ENCODE data around the gene MIOX. TPM values are rescaled to one million over a fixed set of nuclear protein-coding genes. Genes with fewer than 3 reads are reported as not detected.

Gene MIOX
- total RNA-seq, 4 donors from 2014 or later = not detected

GRCh38 chr22:50444663-50445062 lies 42.0 kb upstream of the MIOX start:
- Histone ChIP-seq H3K27me3 (no peaks in the 10 kb centered on the region), H3K4me1 (no peaks in the 10 kb centered on the region), H3K36me3 (no peaks in the 10 kb centered on the region), H3K27ac (no peak overlapping the region), H3K4me3 (no peak overlapping the region), H3K9me3 (no peaks in the 10 kb centered on the region)
- intact Hi-C loops (cut with DNase I; ENCODE audit: low total_unique reads) = no loop called here
- TF ChIP-seq CTCF (IDR thresholded peaks at IDR 0.05) (no peak), POLR2A (IDR thresholded peaks at IDR 0.05) (no peak)
- DNase-seq = no peak

- H3K4me1 ChIP-seq = no peaks in the 10 kb centered on the region
- H3K9me3 ChIP-seq = no peaks in the 10 kb centered on the region
- H3K36me3 ChIP-seq = no peaks in the 10 kb centered on the region
- no peak for DNase-seq
- no peak overlapping the region for H3K4me3 ChIP-seq
- H3K27ac ChIP-seq = no peak overlapping the region
- intact Hi-C loops (cut with DNase I; ENCODE audit: low total_unique reads) = no loop called here
- H3K27me3 ChIP-seq = no peaks in the 10 kb centered on the region
- TF ChIP-seq CTCF (IDR thresholded peaks at IDR 0.05) (no peak), POLR2A (IDR thresholded peaks at IDR 0.05) (no peak)
Measured at GRCh38 chr22:50445071-50445879, 41.4 kb upstream of the MIOX start.

- H3K9me3 ChIP-seq = no peaks in the 10 kb centered on the region
- H3K27ac ChIP-seq = no peak overlapping the region
- intact Hi-C loops (cut with DNase I; ENCODE audit: low total_unique reads) = no loop called here
- no peak for DNase-seq
- no peaks in the 10 kb centered on the region for H3K4me1 ChIP-seq
- H3K4me3 ChIP-seq = no peak overlapping the region
- no peak for TF ChIP-seq POLR2A (IDR thresholded peaks at IDR 0.05)
- no peak for TF ChIP-seq CTCF (IDR thresholded peaks at IDR 0.05)
- no peaks in the 10 kb centered on the region for H3K27me3 ChIP-seq
- no peaks in the 10 kb centered on the region for H3K36me3 ChIP-seq
Measured at GRCh38 chr22:50445880-50446707, 40.6 kb upstream of the MIOX start.

GRCh38 chr22:50446708-50447575 lies 39.7 kb upstream of the MIOX start:
- intact Hi-C loops (cut with DNase I; ENCODE audit: low total_unique reads) = no loop called here
- Histone ChIP-seq H3K9me3 (no peaks in the 10 kb centered on the region), H3K4me3 (no peak overlapping the region), H3K4me1 (no peaks in the 10 kb centered on the region), H3K27ac (no peak overlapping the region), H3K27me3 (no peaks in the 10 kb centered on the region), H3K36me3 (no peaks in the 10 kb centered on the region)
- no peak for TF ChIP-seq POLR2A (IDR thresholded peaks at IDR 0.05)
- no peak for TF ChIP-seq CTCF (IDR thresholded peaks at IDR 0.05)
- no peak for DNase-seq

All from uterus (tissue), 4 donors.